C1 segment of cervical spinal cord (tissue), 14 donors: Measurements from ENCODE around the gene CA7.

Experiments
- DNase-seq, 14 donors: peaks; one replicate each; lab custom pipeline; 2025; lab: John Stamatoyannopoulos, UW

CA7 gene

GRCh38 chr16:66872943-66873684 lies 28.9 kb downstream of the CA7 start:
- DNase-seq, result peak in 13 of 14 donors; percentile 43 to 84 (median 73)

- no peak for DNase-seq
These were observed 29.5 kb downstream of the CA7 start for GRCh38 chr16:66873685-66874055.

GRCh38 chr16:66874079-66874775 lies 30.0 kb downstream of the CA7 start:
- DNase-seq, result no peak

GRCh38 chr16:66878067-66878466 lies 33.9 kb downstream of the CA7 start:
- DNase-seq, result no peak

GRCh38 chr16:66880288-66881013 lies 36.2 kb downstream of the CA7 start, which contains the start of gene PDP2:
Gene PDP2, plus strand, starts transcription at chr16:66880515. Its CDS starts 3,770 bp downstream, at chr16:66884285.
- peak; percentile 40 to 97 (median 91) for DNase-seq

- DNase-seq, result no peak
These were observed 36.8 kb downstream of the CA7 start for GRCh38 chr16:66881014-66881417.

GRCh38 chr16:66881560-66881959 lies 37.3 kb downstream of the CA7 start:
- no peak for DNase-seq

- no peak for DNase-seq
These were observed 37.8 kb downstream of the CA7 start for GRCh38 chr16:66881964-66882508.

- DNase-seq, result no peak
These were observed 38.5 kb downstream of the CA7 start for GRCh38 chr16:66882702-66883101.

- DNase-seq, result no peak
These were observed 41.3 kb downstream of the CA7 start for GRCh38 chr16:66885491-66885890.

GRCh38 chr16:66886321-66886720 lies 42.1 kb downstream of the CA7 start:
- no peak for DNase-seq

- no peak for DNase-seq
These were observed 42.7 kb downstream of the CA7 start for GRCh38 chr16:66886914-66887313.

GRCh38 chr16:66888647-66889615 lies 44.7 kb downstream of the CA7 start:
- DNase-seq, result no peak

- no peak for DNase-seq
These were observed 45.4 kb downstream of the CA7 start for GRCh38 chr16:66889622-66890021.

GRCh38 chr16:66890799-66891198 lies 46.6 kb downstream of the CA7 start:
- no peak for DNase-seq

GRCh38 chr16:66891360-66891759 lies 47.1 kb downstream of the CA7 start:
- DNase-seq, result no peak

GRCh38 chr16:66891797-66892196 lies 47.6 kb downstream of the CA7 start:
- no peak for DNase-seq

GRCh38 chr16:66894055-66894454 lies 49.8 kb downstream of the CA7 start:
- DNase-seq, result no peak

GRCh38 chr16:66894948-66895688 lies 50.9 kb downstream of the CA7 start:
- peak in 13 of 14 donors; percentile 11 to 79 (median 40) for DNase-seq

- DNase-seq, result no peak
These were observed 51.4 kb downstream of the CA7 start for GRCh38 chr16:66895689-66895979.
